Cardiac septum (tissue), 1 donor: Measurements from ENCODE around the gene FGF1. TPM values are rescaled to one million over a fixed set of nuclear protein-coding genes. Genes with fewer than 3 reads are reported as not detected.

ENCODE experiments used
- DNase-seq: peaks from one replicate; pipeline ENCODE4 v3.0.0-alpha.2; 2020; ENCODE audit warnings: low spot score
- intact Hi-C: fragments of 100-400 bp; cut with DNase I; formaldehyde crosslinking; loops from one replicate; pipeline ENCODE4 v1.14.0; 2022
- total RNA-seq: library from RNA; stranded (reverse); fragmentation: NEBNext Ultra II Directional; extraction: Animal tissue kit (Norgen Biotek cat#: 25700); gene quantifications from one replicate; pipeline ENCODE4 v1.2.1, GENCODE V29; 2021
- donor health status: DM: no; HTN: no; CAD: no.

The FGF1 gene
- total RNA-seq, 1 donor from 2014 or later, result 70.2 TPM

- intact Hi-C loops, result no loop called here
- no peak for DNase-seq
These were observed 59.1 kb downstream of the FGF1 start for GRCh38 chr5:142626786-142627185.

GRCh38 chr5:142626099-142626498, 59.8 kb downstream of the FGF1 start:
- DNase-seq, result no peak
- intact Hi-C loops, result no loop called here

- intact Hi-C loops, result no loop called here
- DNase-seq, result no peak
These were observed 64.7 kb downstream of the FGF1 start for GRCh38 chr5:142621227-142621626.

- intact Hi-C loops, result no loop called here
- no peak for DNase-seq
These were observed 66.1 kb downstream of the FGF1 start for GRCh38 chr5:142619815-142620214.

- intact Hi-C loops, result no loop called here
- no peak for DNase-seq
These were observed 67.8 kb downstream of the FGF1 start for GRCh38 chr5:142618130-142618523.

GRCh38 chr5:142617416-142618129, 68.3 kb downstream of the FGF1 start:
- no peak for DNase-seq
- intact Hi-C loops, result no loop called here

- intact Hi-C loops, result no loop called here
- no peak for DNase-seq
These were observed 69.9 kb downstream of the FGF1 start for GRCh38 chr5:142615948-142616347.

- intact Hi-C loops, result no loop called here
- DNase-seq, result no peak
These were observed 71.8 kb downstream of the FGF1 start for GRCh38 chr5:142614054-142614453.

- no peak for DNase-seq
- intact Hi-C loops, result no loop called here
These were observed 72.6 kb downstream of the FGF1 start for GRCh38 chr5:142613271-142613671.

- intact Hi-C loops, result no loop called here
- no peak for DNase-seq
These were observed 73.2 kb downstream of the FGF1 start for GRCh38 chr5:142612494-142613270.

GRCh38 chr5:142611154-142611553, 74.7 kb downstream of the FGF1 start:
- DNase-seq, result no peak
- intact Hi-C loops, result loop anchor here (2.0 kb wide), 2 partner anchors 44 to 88 kb away; no protein-coding TSS in a partner anchor

- intact Hi-C loops, result loop anchor here (2.0 kb wide), 2 partner anchors 44 to 88 kb away; no protein-coding TSS in a partner anchor
- DNase-seq, result no peak
These were observed 75.5 kb downstream of the FGF1 start for GRCh38 chr5:142610176-142611001.

GRCh38 chr5:142609142-142609541, 76.7 kb downstream of the FGF1 start:
- DNase-seq, result no peak
- intact Hi-C loops, result no loop called here

- intact Hi-C loops, result no loop called here
- DNase-seq, result no peak
These were observed 77.8 kb downstream of the FGF1 start for GRCh38 chr5:142608081-142608480.

GRCh38 chr5:142605611-142606010, 80.3 kb downstream of the FGF1 start:
- DNase-seq, result no peak
- intact Hi-C loops, result no loop called here

- intact Hi-C loops, result no loop called here
- no peak for DNase-seq
These were observed 83.1 kb downstream of the FGF1 start for GRCh38 chr5:142602720-142603245.

GRCh38 chr5:142601432-142601831, 84.5 kb downstream of the FGF1 start:
- DNase-seq, result no peak
- intact Hi-C loops, result no loop called here

GRCh38 chr5:142600611-142601358, 85.1 kb downstream of the FGF1 start:
- intact Hi-C loops, result no loop called here
- no peak for DNase-seq

- intact Hi-C loops, result no loop called here
- DNase-seq, result no peak
These were observed 85.8 kb downstream of the FGF1 start for GRCh38 chr5:142600092-142600491.
